ACC112 (cell line): Measurements from ENCODE around the gene PFDN2.
"Not testable (repeated sequence)": the region's sequence is repeated elsewhere in the genome, so short reads cannot be mapped to it uniquely, and the experiment has no call there.

Experiments
- H2AFZ ChIP-seq: fragments of 200-600 bp; sonication (generic); one replicate; pipeline ENCODE4 v1.6.0; 2017; ENCODE audit warnings: antibody characterized with exemption, low read length; ENCODE audit not compliant: unreplicated experiment
- H3K27ac ChIP-seq: fragments of 200-600 bp; sonication (generic); 2 replicates; pipeline ENCODE4 v1.5.1; 2014; ENCODE audit warnings: low read depth, mild to moderate bottlenecking, antibody characterized with exemption, low read length, moderate library complexity
- H3K27me3 ChIP-seq: fragments of 200-600 bp; sonication (generic); 2 replicates; pipeline ENCODE4 v1.6.1; 2014; ENCODE audit warnings: mild to moderate bottlenecking, antibody characterized with exemption, low read length, moderate library complexity, mixed read lengths; ENCODE audit not compliant: insufficient read depth
- H3K36me3 ChIP-seq: fragments of 200-600 bp; sonication (generic); 2 replicates; pipeline ENCODE4 v1.6.1; 2016; ENCODE audit warnings: mild to moderate bottlenecking, antibody characterized with exemption, low read length, moderate library complexity, mixed read lengths; ENCODE audit not compliant: insufficient read depth
- H3K4me1 ChIP-seq: fragments of 200-600 bp; sonication (generic); one replicate; pipeline ENCODE4 v1.6.1; 2016; ENCODE audit warnings: low read length, mixed read lengths; ENCODE audit not compliant: insufficient read depth, unreplicated experiment, control insufficient read depth
- H3K4me3 ChIP-seq: fragments of 200-600 bp; sonication (generic); 2 replicates; pipeline ENCODE4 v1.5.1; 2014; ENCODE audit warnings: mild to moderate bottlenecking, low read depth, low read length
- H3K79me2 ChIP-seq: fragments of 200-600 bp; sonication (generic); one replicate; pipeline ENCODE4 v1.6.0; 2016; ENCODE audit warnings: low read length; ENCODE audit not compliant: control insufficient read depth, unreplicated experiment, insufficient read depth

The PFDN2 gene

GRCh38 chr1:161121042-161121650 lies 3.3 kb upstream of the PFDN2 start:
- no peaks in the 10 kb centered on the region for H3K27me3 ChIP-seq
- H2AFZ ChIP-seq = no peak overlapping the region
- H3K27ac ChIP-seq = no peak overlapping the region
- H3K79me2 ChIP-seq = peaks cover 35% of the 10 kb centered on the region
- peaks cover 21% of the 10 kb centered on the region for H3K4me1 ChIP-seq
- H3K4me3 ChIP-seq = no peak overlapping the region
- peaks cover 11% of the 10 kb centered on the region; the same call in 1 of the 2 replicates for H3K36me3 ChIP-seq

- Histone ChIP-seq H3K36me3 (peaks cover 11% of the 10 kb centered on the region; the same call in 1 of the 2 replicates), H3K4me3 (peak overlapping the region; percentile 93), H3K27ac (peak overlapping the region; percentile 87), H3K4me1 (peaks cover 38% of the 10 kb centered on the region), H3K27me3 (no peaks in the 10 kb centered on the region), H2AFZ (no peak overlapping the region), H3K79me2 (peaks cover 44% of the 10 kb centered on the region)
Observed at GRCh38 chr1:161119092-161119903, 1.5 kb upstream of the PFDN2 start.

GRCh38 chr1:161115961-161116360 lies 1.9 kb downstream of the PFDN2 start:
- Histone ChIP-seq H3K36me3 (peaks cover 11% of the 10 kb centered on the region; the same call in 1 of the 2 replicates), H3K4me1 (peaks cover 40% of the 10 kb centered on the region), H3K79me2 (peaks cover 77% of the 10 kb centered on the region), H3K27ac (peak overlapping the region; percentile 13; the same call in 1 of the 2 replicates)
- not testable (repeated sequence) for H3K27me3 ChIP-seq, H2AFZ ChIP-seq, H3K4me3 ChIP-seq

- Histone ChIP-seq H3K27me3 (no peaks in the 10 kb centered on the region), H3K27ac (peak overlapping the region; percentile 13; the same call in 1 of the 2 replicates), H3K36me3 (peaks cover 8% of the 10 kb centered on the region; the same call in 1 of the 2 replicates), H3K4me3 (no peak overlapping the region), H2AFZ (no peak overlapping the region), H3K79me2 (peaks cover 78% of the 10 kb centered on the region), H3K4me1 (peaks cover 38% of the 10 kb centered on the region)
Observed at GRCh38 chr1:161115132-161115711, 2.6 kb downstream of the PFDN2 start.

GRCh38 chr1:161114556-161114955 lies 3.3 kb downstream of the PFDN2 start:
- 0 out of 2 replicates have a peak, but pooled peaks cover 5% of the 10 kb centered on the region for H3K36me3 ChIP-seq
- H3K4me3 ChIP-seq = no peak overlapping the region
- H3K79me2 ChIP-seq = peaks cover 79% of the 10 kb centered on the region
- peaks cover 31% of the 10 kb centered on the region for H3K4me1 ChIP-seq
- H3K27ac ChIP-seq = peak overlapping the region; percentile 3; the same call in 1 of the 2 replicates
- H3K27me3 ChIP-seq = no peaks in the 10 kb centered on the region
- no peak overlapping the region for H2AFZ ChIP-seq

- Histone ChIP-seq H2AFZ (no peak overlapping the region), H3K4me3 (no peak overlapping the region), H3K4me1 (peaks cover 25% of the 10 kb centered on the region), H3K36me3 (0 out of 2 replicates have a peak, but pooled peaks cover 8% of the 10 kb centered on the region), H3K79me2 (peaks cover 78% of the 10 kb centered on the region), H3K27me3 (no peaks in the 10 kb centered on the region), H3K27ac (no peak overlapping the region)
Observed at GRCh38 chr1:161113915-161114314, 3.9 kb downstream of the PFDN2 start.

- Histone ChIP-seq H3K27ac (no peak overlapping the region), H3K27me3 (no peaks in the 10 kb centered on the region), H3K36me3 (0 out of 2 replicates have a peak, but pooled peaks cover 8% of the 10 kb centered on the region), H3K79me2 (peaks cover 77% of the 10 kb centered on the region), H3K4me3 (no peak overlapping the region), H3K4me1 (peaks cover 21% of the 10 kb centered on the region), H2AFZ (no peak overlapping the region)
Observed at GRCh38 chr1:161111527-161111926, 6.3 kb downstream of the PFDN2 start.

GRCh38 chr1:161111117-161111516 lies 6.7 kb downstream of the PFDN2 start:
- H3K36me3 ChIP-seq = 0 out of 2 replicates have a peak, but pooled peaks cover 8% of the 10 kb centered on the region
- H3K27ac ChIP-seq = no peak overlapping the region
- peaks cover 77% of the 10 kb centered on the region for H3K79me2 ChIP-seq
- H3K27me3 ChIP-seq = no peaks in the 10 kb centered on the region
- H2AFZ ChIP-seq = no peak overlapping the region
- H3K4me3 ChIP-seq = no peak overlapping the region
- peaks cover 18% of the 10 kb centered on the region for H3K4me1 ChIP-seq

- Histone ChIP-seq H3K79me2 (peaks cover 46% of the 10 kb centered on the region), H3K36me3 (0 out of 2 replicates have a peak, but pooled peaks cover 5% of the 10 kb centered on the region)
Observed at GRCh38 chr1:161106431-161106830, 11.4 kb downstream of the PFDN2 start.

GRCh38 chr1:161100556-161100955 lies 17.3 kb downstream of the PFDN2 start:
- no peak overlapping the region for H2AFZ ChIP-seq
- H3K4me1 ChIP-seq = peaks cover 3% of the 10 kb centered on the region
- H3K36me3 ChIP-seq = no peaks in the 10 kb centered on the region
- peaks cover 10% of the 10 kb centered on the region for H3K79me2 ChIP-seq
- no peak overlapping the region for H3K27ac ChIP-seq
- H3K27me3 ChIP-seq = no peaks in the 10 kb centered on the region
- H3K4me3 ChIP-seq = no peak overlapping the region

More at GRCh38 chr1:161106431-161106830, 11.4 kb downstream of the PFDN2 start:
- Histone ChIP-seq H3K4me3 (no peak overlapping the region), H3K27me3 (no peaks in the 10 kb centered on the region), H3K27ac (no peak overlapping the region), H2AFZ (no peak overlapping the region), H3K4me1 (no peaks in the 10 kb centered on the region)
